SJCRH30 (cell line): ENCODE data around the gene BCAS3. TPM values are rescaled to one million over a fixed set of nuclear protein-coding genes. Genes with fewer than 3 reads are reported as not detected.
"Not testable (repeated sequence)": the region's sequence is repeated elsewhere in the genome, so short reads cannot be mapped to it uniquely, and the experiment has no call there.

Experiments used
- DNase-seq, 2 experiments: peaks; one replicate each; pipeline ENCODE4 v3.0.0-alpha.2; 2015 to 2020
- H3K27ac ChIP-seq: fragments of 250-450 bp; sonication (Bioruptor Pico); 2 replicates; pipeline ENCODE4 v1.5.1; 2020; ENCODE audit warnings: mild to moderate bottlenecking, moderate library complexity
- H3K27me3 ChIP-seq: fragments of 250-450 bp; sonication (Bioruptor Pico); 2 replicates; pipeline ENCODE4 v1.5.1; 2020; ENCODE audit warnings: mild to moderate bottlenecking, moderate library complexity
- H3K36me3 ChIP-seq: fragments of 250-450 bp; sonication (Bioruptor Pico); 2 replicates; pipeline ENCODE4 v1.5.1; 2020; ENCODE audit warnings: mild to moderate bottlenecking, moderate library complexity
- H3K4me1 ChIP-seq: fragments of 250-450 bp; sonication (Bioruptor Pico); 2 replicates; pipeline ENCODE4 v1.5.1; 2020; ENCODE audit warnings: mild to moderate bottlenecking, moderate library complexity
- H3K4me3 ChIP-seq: fragments of 250-450 bp; sonication (Bioruptor Pico); 2 replicates; pipeline ENCODE4 v1.5.1; 2020; ENCODE audit warnings: mild to moderate bottlenecking, moderate library complexity
- H3K9me3 ChIP-seq: fragments of 250-450 bp; sonication (Bioruptor Pico); replicated peaks from 2 replicates; pipeline ENCODE4 v1.5.1; 2020; ENCODE audit warnings: mild to moderate bottlenecking, moderate library complexity
- total RNA-seq: library from RNA; depleted of rRNA; stranded (reverse); fragments of >200 nt; shearing (Covaris generic); gene quantifications from 2 replicates; pipeline ENCODE4 v1.2.3, GENCODE V29; 2014

Gene BCAS3
- total RNA-seq, 1 experiment from 2014 or later: 11.6 TPM

DNA sequence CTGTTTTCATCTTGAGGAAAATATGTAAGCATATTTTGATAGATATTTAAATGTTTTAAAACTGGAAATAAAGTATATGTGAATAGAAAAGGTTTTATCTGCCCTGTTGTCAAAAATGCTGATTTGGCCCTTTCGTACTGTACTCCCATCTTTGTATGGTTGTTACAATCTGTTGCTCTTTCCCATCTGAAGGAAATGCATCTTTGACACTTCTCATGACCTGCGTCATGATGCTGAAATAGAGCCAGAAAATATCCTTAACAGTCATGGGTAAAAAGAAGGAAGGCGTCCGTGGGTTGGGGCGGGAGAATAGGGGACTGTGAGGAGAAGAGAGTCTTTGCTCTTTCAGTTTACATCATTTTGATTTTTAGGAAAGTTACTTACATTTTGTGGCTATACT is 327.7 kb downstream of the BCAS3 start:
- Histone ChIP-seq H3K27me3 (no peaks in the 10 kb centered on the region), H3K4me1 (0 out of 2 replicates have a peak, but pooled peaks cover 4% of the 10 kb centered on the region), H3K36me3 (no peaks in the 10 kb centered on the region), H3K9me3 (no peaks in the 10 kb centered on the region), H3K27ac (no peak overlapping the region), H3K4me3 (no peak overlapping the region)
- no peak for DNase-seq

DNA sequence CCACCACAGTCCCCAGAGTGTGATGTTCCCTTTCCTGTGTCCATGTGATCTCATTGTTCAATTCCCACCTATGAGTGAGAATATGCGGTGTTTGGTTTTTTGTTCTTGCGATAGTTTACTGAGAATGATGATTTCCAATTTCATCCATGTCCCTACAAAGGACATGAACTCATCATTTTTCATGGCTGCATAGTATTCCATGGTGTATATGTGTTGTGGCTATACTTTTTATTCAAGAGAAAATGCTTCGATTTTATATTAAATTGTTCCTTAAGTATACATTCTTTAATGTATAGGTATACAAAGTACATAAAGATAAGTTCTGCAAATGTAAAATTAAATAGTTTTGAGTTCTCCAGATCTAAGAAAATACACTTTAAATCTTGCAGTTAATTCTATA is 328.3 kb downstream of the BCAS3 start:
- DNase-seq, H3K27me3 ChIP-seq, H3K4me1 ChIP-seq, H3K9me3 ChIP-seq, H3K4me3 ChIP-seq, H3K27ac ChIP-seq, H3K36me3 ChIP-seq: not testable (repeated sequence)

DNA sequence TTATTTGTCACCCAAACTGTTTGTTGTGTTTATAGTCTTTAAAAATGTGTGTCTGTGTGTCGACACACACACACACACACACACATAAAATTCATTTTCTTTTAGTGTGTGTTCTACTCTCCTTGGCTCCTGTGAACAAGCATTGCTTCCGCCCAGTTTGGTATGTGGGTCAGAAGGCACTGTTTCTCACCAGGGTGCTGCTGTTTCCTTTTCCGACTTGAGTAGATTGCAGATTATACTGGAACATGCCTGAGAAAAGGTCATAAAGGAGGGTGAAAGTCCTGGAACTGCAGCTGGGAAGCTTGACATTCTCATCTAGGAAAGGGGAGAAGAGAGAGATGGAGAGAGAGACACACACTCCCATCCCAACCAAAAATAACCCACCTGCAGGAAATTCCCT is 330.3 kb downstream of the BCAS3 start:
- no peak overlapping the region for H3K27ac ChIP-seq
- no peak overlapping the region for H3K4me3 ChIP-seq
- H3K9me3 ChIP-seq: no peaks in the 10 kb centered on the region
- no peaks in the 10 kb centered on the region for H3K36me3 ChIP-seq
- no peak for DNase-seq
- H3K27me3 ChIP-seq: no peaks in the 10 kb centered on the region
- H3K4me1 ChIP-seq: no peaks in the 10 kb centered on the region

DNA sequence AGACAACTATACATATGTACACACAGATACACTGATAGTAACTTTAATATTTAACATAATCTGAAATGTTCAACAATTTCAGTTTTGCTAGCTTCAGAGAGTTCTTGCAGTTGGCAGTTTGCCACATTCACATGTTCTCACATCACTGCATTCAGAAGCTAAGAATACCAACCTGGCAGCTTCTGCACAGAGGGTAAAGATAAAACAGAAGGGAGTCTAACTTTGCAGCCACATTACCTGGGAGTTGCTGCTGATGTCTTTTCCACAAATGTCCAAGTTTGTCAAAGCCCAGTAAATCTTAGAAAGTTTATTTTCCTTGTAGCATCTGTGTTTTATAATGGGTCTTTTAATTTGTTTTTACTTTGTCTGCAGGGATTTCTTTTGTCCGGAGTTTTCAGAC is 332.0 kb downstream of the BCAS3 start:
- Histone ChIP-seq H3K4me3 (no peak overlapping the region), H3K9me3 (no peaks in the 10 kb centered on the region), H3K27me3 (no peaks in the 10 kb centered on the region), H3K36me3 (no peaks in the 10 kb centered on the region), H3K27ac (no peak overlapping the region), H3K4me1 (no peaks in the 10 kb centered on the region)
- DNase-seq: peak; percentile 13 to 33

DNA sequence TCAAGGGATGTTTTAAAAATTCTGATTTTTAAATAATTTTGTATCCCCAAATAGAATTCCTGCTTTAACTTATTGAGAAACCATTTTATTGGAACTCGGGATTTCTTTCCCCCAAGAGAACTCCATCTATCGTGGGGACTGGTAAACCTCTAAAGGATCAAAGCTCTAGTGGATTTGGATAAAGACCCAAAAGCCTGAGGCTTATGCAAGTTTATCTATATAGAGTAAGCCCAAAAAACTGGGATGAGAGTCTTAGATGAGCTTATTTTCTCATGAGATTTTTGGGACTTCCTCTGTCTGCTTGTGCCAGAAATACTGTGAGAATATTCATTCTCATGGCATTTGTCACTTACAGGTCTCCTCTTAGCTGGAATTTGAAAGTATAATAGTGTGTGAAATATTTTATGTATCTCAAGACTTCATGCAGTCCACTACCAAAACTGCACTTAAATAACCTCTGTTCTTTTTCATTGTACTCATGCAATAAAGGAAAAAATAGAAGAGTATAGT is 333.1 kb downstream of the BCAS3 start:
- Histone ChIP-seq H3K9me3 (no peaks in the 10 kb centered on the region), H3K27me3 (no peaks in the 10 kb centered on the region), H3K27ac (no peak overlapping the region), H3K4me3 (no peak overlapping the region), H3K36me3 (no peaks in the 10 kb centered on the region), H3K4me1 (no peaks in the 10 kb centered on the region)
- DNase-seq: no peak

DNA sequence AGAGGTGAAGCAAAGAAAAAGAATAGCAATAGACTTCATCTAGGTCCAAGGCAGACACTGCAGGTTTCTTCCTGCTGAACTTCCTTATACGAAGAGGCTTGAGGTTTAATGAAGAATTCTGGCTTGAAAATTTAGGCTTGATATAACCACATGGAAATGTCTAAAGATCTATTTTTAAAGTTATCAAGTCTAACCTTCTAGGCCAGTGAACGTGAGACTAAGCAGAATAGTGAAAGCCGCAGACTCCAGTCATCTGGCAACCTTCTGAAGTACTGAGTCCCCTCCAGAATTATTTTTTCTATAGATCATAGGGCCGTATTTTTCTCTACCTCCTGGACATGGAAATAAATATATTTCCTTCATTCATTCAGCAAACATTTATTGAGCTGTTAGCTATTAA is 333.6 kb downstream of the BCAS3 start:
- Histone ChIP-seq H3K4me1 (no peaks in the 10 kb centered on the region), H3K27ac (no peak overlapping the region), H3K9me3 (no peaks in the 10 kb centered on the region), H3K4me3 (no peak overlapping the region), H3K36me3 (no peaks in the 10 kb centered on the region), H3K27me3 (no peaks in the 10 kb centered on the region)
- no peak for DNase-seq

DNA sequence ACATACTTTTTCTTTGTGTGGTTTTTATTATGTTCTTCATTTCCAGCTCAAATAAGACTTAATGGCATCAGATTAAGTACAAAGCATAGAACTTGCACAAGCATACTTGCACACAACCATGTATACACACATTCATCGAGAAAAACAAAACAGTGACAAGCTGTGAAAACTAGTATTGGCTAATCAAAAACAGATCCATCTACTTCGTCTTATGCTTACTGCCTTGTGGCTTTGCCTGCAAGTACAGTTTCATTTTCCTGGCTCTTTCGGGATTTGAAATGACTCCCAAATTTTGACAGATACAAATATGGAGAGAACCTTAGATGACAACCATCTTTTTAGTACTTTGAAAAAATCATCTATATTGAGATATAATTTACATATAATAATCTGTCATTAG is 338.3 kb downstream of the BCAS3 start:
- H3K4me1 ChIP-seq: no peaks in the 10 kb centered on the region
- no peaks in the 10 kb centered on the region for H3K27me3 ChIP-seq
- DNase-seq: no peak
- no peaks in the 10 kb centered on the region for H3K36me3 ChIP-seq
- no peak overlapping the region for H3K4me3 ChIP-seq
- no peak overlapping the region for H3K27ac ChIP-seq
- H3K9me3 ChIP-seq: no peaks in the 10 kb centered on the region

DNA sequence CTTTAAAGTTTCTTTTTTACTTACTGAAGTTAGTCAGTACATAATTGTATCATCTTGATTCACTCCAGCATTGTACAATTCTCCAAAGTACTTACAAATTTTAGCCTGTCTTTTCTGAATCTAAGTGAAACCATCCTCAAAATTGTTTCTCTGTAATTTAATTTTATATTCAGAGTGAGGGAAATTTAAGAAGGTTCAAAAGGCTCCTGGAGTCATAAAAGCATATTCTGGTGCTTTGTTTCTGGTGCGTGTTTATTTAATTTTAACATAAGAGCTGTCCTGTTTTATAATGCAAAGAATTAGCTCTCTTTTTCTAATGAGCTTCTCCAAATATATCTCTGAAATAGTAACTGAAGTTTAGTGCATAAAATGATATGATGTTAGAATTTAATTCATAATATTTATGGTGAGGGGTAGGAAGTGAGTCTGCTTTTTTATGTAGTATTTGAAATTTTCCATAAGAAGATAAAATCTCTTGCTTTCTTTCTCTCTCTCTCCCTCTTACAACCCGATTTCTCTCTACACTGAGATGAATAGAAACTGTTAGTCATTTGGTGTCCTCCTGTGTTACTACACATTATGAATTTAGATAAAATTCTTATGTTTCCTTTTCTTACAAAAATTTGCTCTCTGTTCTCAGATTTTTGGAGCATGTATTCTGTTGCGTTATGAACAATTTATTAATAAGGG is 339.8 kb downstream of the BCAS3 start:
- no peaks in the 10 kb centered on the region for H3K4me1 ChIP-seq
- no peaks in the 10 kb centered on the region for H3K36me3 ChIP-seq
- H3K27ac ChIP-seq: no peak overlapping the region
- no peak for DNase-seq
- H3K4me3 ChIP-seq: no peak overlapping the region
- no peaks in the 10 kb centered on the region for H3K9me3 ChIP-seq
- no peaks in the 10 kb centered on the region for H3K27me3 ChIP-seq

DNA sequence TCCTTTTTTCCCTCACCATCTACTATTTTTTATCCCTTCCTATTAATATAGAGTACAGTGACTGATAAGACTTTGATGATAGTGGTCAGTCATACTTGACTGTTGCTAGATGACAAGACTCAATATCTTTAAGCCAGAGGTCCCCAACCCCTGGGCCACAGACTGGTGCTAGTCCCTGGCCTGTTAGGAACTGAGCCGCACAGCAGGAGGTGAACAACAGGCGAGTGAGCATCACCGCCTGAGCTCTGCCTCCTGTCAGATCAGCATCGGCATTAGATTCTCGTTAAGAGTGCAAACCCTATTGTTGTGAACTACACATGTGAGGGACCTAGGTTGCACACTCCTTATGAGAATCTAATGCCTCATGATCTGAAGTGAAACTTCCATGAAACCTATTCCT is 341.3 kb downstream of the BCAS3 start:
- no peak overlapping the region for H3K27ac ChIP-seq

DNA sequence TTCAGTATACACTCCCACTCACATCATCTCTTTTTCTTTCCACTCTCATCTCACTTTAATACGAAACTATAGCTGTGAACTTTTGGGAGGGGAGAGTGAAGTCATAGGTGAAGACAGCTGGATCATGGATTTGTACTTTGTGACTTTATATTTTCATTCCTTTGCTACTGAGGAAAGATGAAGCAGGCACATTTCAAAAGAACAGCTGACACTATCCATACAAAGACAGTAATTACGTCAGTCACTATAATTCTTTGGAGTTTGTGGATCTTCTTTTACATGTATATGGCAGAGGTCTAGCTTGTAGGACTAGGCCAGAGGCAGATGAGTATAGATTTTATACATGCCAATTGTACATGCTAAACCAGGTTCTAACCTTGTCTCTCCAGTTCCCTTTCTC is 346.3 kb downstream of the BCAS3 start:
- H3K9me3 ChIP-seq: no peaks in the 10 kb centered on the region; the same call in 1 of the 2 replicates
- H3K36me3 ChIP-seq: no peaks in the 10 kb centered on the region
- peak in 1 of 2 experiments; percentile 63 for DNase-seq
- H3K4me1 ChIP-seq: peaks cover 10% of the 10 kb centered on the region
- H3K27me3 ChIP-seq: no peaks in the 10 kb centered on the region
- peak overlapping the region; percentile 27 for H3K27ac ChIP-seq
- no peak overlapping the region for H3K4me3 ChIP-seq

More for the DNA sequence above, 341.3 kb downstream of the BCAS3 start:
- no peak for DNase-seq
- Histone ChIP-seq H3K4me3 (no peak overlapping the region), H3K9me3 (no peaks in the 10 kb centered on the region), H3K36me3 (no peaks in the 10 kb centered on the region), H3K4me1 (peaks cover 7% of the 10 kb centered on the region), H3K27me3 (no peaks in the 10 kb centered on the region)

DNA sequence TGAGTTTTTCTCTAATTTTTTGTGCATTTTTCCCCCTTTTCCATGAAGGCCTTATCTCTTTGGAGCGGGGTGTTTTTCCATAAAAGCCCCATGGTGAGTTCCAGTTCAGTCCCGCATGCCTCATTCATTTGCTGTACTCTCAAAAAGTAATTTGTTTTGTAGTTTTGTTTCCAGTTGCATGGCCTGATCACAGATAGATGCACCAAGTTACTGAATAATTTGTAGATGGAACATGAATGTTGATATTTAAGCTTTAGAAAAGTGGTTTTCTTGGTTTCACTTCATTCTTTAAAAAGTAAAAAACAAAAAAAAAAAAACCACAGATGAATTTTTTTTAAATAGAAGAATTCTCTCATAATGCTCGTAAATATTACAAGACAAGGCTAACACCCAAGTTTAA is 349.2 kb downstream of the BCAS3 start:
- peaks cover 10% of the 10 kb centered on the region for H3K4me1 ChIP-seq
- H3K27me3 ChIP-seq: no peaks in the 10 kb centered on the region
- H3K27ac ChIP-seq: no peak overlapping the region
- H3K9me3 ChIP-seq: no peaks in the 10 kb centered on the region; the same call in 1 of the 2 replicates
- no peak overlapping the region for H3K4me3 ChIP-seq
- no peak for DNase-seq
- H3K36me3 ChIP-seq: no peaks in the 10 kb centered on the region

DNA sequence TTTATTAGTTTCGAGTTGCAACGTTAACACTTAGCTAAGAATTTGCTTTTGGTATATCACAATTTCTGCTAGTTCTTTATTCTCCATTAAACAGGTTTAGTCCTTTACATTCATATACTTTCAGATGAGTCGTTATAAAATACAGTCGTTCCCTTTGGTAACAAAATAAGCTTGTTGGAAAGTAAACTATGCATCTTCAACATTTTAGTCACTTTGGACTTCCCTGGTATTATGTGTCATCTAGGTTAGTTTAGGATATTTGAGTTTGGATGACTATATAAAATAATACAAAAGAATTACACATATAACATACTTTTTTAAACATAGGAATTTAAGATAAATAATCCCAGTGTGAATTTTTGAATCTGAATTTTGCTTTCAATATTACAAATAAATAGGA is 351.5 kb downstream of the BCAS3 start:
- no peak overlapping the region for H3K27ac ChIP-seq
- H3K9me3 ChIP-seq: no peaks in the 10 kb centered on the region; the same call in 1 of the 2 replicates
- no peaks in the 10 kb centered on the region for H3K27me3 ChIP-seq
- DNase-seq: no peak
- peaks cover 2% of the 10 kb centered on the region for H3K4me1 ChIP-seq
- H3K4me3 ChIP-seq: no peak overlapping the region
- no peaks in the 10 kb centered on the region for H3K36me3 ChIP-seq

DNA sequence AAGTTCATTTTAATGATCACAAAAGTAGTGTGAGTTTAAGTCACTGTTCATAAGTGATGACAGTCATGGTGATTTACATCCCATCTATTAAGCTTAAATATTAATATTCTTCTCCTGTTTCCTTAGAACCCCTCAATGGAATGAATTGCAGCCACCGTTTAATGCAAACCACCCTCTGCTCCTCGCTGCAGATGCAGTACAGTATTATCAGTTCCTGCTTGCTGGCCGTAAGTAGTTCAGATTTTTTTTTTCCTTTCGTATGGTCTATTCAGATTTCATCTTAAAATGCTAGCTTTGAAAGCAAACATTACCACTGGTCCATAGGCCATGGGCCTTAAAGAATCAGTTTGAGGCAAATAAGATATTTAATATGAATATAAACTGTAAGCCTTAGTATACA is 363.0 kb downstream of the BCAS3 start:
- H3K4me1 ChIP-seq: no peaks in the 10 kb centered on the region

DNA sequence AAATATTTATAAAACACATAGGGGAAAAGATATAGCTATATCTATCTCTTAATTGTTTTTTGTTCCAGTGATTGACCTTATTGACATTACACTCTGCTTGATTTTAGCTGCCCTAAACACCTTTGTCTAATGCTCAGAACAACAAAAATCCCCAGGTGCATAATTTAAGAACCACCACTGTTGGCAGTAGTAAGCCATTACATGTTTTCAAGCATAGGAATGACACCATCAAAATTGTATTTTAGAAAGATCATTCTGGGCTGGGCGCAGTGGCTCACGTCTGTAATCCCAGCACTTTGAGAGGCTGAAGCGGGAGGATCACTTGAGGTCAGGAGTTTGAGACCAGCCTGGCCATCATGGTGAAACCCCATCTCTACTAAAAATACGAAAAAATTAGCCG is 364.7 kb downstream of the BCAS3 start:
- DNase-seq, H3K4me3 ChIP-seq, H3K4me1 ChIP-seq, H3K9me3 ChIP-seq, H3K27me3 ChIP-seq, H3K27ac ChIP-seq, H3K36me3 ChIP-seq: not testable (repeated sequence)

More for the DNA sequence above, 363.0 kb downstream of the BCAS3 start:
- DNase-seq: no peak
- no peak overlapping the region for H3K27ac ChIP-seq
- no peak overlapping the region for H3K4me3 ChIP-seq
- H3K9me3 ChIP-seq: no peaks in the 10 kb centered on the region
- H3K36me3 ChIP-seq: no peaks in the 10 kb centered on the region
- H3K27me3 ChIP-seq: no peaks in the 10 kb centered on the region

DNA sequence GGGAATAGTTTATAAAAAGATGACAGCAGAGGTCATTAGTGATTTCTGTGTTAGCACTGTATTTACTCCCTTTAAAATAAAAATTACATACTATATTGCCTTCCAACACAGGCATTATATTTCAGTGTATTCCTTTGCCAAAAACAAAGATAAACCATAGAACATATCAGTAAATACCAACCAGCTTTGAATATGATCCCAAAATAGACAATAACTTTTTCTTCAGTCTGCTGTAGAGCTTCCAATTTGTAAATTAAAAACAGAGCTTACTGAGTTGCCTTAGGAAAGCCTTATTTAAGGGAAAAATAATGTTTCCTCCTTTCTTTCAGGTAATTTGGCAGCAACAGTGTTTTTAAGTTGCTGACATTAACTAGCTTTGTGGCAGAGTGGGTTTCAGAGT is 369.9 kb downstream of the BCAS3 start:
- Histone ChIP-seq H3K4me1 (no peaks in the 10 kb centered on the region), H3K27ac (no peak overlapping the region), H3K4me3 (no peak overlapping the region), H3K27me3 (no peaks in the 10 kb centered on the region), H3K36me3 (no peaks in the 10 kb centered on the region), H3K9me3 (no peaks in the 10 kb centered on the region)
- DNase-seq: no peak
